Ovary (tissue), 9 donors: ENCODE data around the gene PCGF1. TPM values are rescaled to one million over a fixed set of nuclear protein-coding genes. Genes with fewer than 3 reads are reported as not detected.
"Not testable (repeated sequence)": the region's sequence is repeated elsewhere in the genome, so short reads cannot be mapped to it uniquely, and the experiment has no call there.

ENCODE experiments used
- DNase-seq, 5 donors: peaks; one replicate each; pipeline ENCODE4 v3.0.0-alpha.2; 2019 to 2020
- H3K27ac ChIP-seq, 2 donors: fragments of 200-600 bp; one replicate each; pipeline versions ENCODE4 v1.5.1 to v1.8.0; 2019 to 2022
- H3K27me3 ChIP-seq: fragments of 200-600 bp; one replicate; pipeline ENCODE4 v1.8.0; 2022
- H3K36me3 ChIP-seq: fragments of 200-600 bp; sonication (generic); one replicate; pipeline ENCODE4 v1.5.1; 2019
- H3K4me1 ChIP-seq: one replicate; pipeline ENCODE4 v1.8.1; 2013; ENCODE audit warnings: mild to moderate bottlenecking, moderate library complexity; ENCODE audit not compliant: insufficient read depth
- H3K4me3 ChIP-seq: fragments of 200-600 bp; sonication (generic); one replicate; pipeline ENCODE4 v1.5.1; 2017
- H3K9me3 ChIP-seq, 2 donors: fragments of 200-600 bp in 1 of 2; sonication (generic) in 1 of 2; one replicate each; pipeline versions ENCODE4 v1.5.1 to v1.8.1; 2013 to 2019; ENCODE audit warnings: mild to moderate bottlenecking in 1 of 2, moderate library complexity in 1 of 2
- EP300 ChIP-seq: sonication (generic); formaldehyde crosslinking; IDR thresholded peaks from one replicate; pipeline ENCODE4 v1.6.1; 2017; ENCODE audit warnings: antibody characterized with exemption
- POLR2A ChIP-seq: fragments of 450-650 bp; IDR thresholded peaks from one replicate; pipeline ENCODE4 v1.6.1; 2017; ENCODE audit warnings: antibody characterized with exemption, mild to moderate bottlenecking, moderate library complexity
- WGBS, 3 donors: extraction: QIAGEN DNeasy Blood & Tissue Kit in 1 of 3; methylation state at CpG; one replicate each; pipeline versions ENCODE4 v1.1.5 to v1.1.7; 2013 to 2017; 5-methylcytosine and 5-hydroxymethylcytosine counted together
- intact Hi-C, 4 donors: fragments of 100-400 bp; cut with DNase I; formaldehyde crosslinking; loops; one replicate each; pipeline versions ENCODE4 v1.11.0 to v1.15.1; 2022 to 2023
- polyA plus RNA-seq, 2 donors: library from polyadenylated mRNA; stranded (reverse); fragments of 200-250 nt in 1 of 2; fragments of 350-450 nt in 1 of 2; fragmentation: Illumina TruSeq in 1 of 2; extraction: RNeasy Lipid Tissue Mini Kit (QIAGEN cat#74804) in 1 of 2; gene quantifications; one replicate each; pipeline ENCODE4 v1.2.3, GENCODE V29; 2013 to 2014
- total RNA-seq, 7 donors: library from RNA; depleted of rRNA in 2 of 7; stranded (reverse); fragments of >200 nt in 2 of 7; fragmentation: NEBNext Ultra II Directional in 3 of 7; extraction: Animal tissue kit (Norgen Biotek cat#: 25700) in 3 of 7; gene quantifications; one replicate each; pipeline versions ENCODE4 v1.1.0 to v1.2.4, GENCODE V29; 2016 to 2023
- TF ChIP-seq, protein P1 (sequence below), 3 donors: fragments of 450-650 bp in 2 of 3; fragments of 200-600 bp in 1 of 3; IDR thresholded peaks; one replicate each; pipeline versions ENCODE4 v1.5.1 to v1.8.0; 2016 to 2022; ENCODE audit warnings: antibody characterized with exemption in 3 of 3, mild to moderate bottlenecking in 1 of 3
- donor health status: DM: no; HTN: no; CAD: no; lungs with moderate emphysema.
- donor health status: DM: no; HTN: no; CAD: no.
- donor health status: Bipolar disorder and iron deficiency.
- donor health status: DM: yes; HTN: yes; CAD: no.
- donor health status: DM: no; HTN: no; CAD: no.
- donor health status: DM: yes; HTN: yes; CAD: no.

The PCGF1 gene
- total and polyA plus RNA-seq, 9 donors: 9.3 to 24.3 (median 13.8) TPM

DNA sequence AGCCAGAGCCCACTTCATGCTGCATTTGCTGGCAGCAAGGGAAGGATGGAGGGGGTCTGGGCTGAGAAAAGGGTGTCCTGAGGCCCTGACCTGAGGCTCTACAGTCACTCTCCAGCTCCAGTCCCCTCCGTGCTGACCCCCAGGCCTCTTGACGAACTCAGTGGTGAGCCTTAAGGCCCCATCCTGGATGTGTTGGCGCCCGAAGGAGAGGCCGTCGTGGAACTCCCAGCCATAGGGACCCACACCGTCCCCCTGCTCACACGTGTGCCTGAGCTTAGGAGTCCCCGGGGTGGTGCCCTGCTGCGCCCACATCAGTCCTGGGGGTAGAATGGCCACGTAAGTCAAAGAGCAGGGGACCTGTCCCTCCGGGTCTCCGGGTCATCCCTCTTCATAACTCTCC, 43.1 kb downstream of the PCGF1 start:
- Histone ChIP-seq H3K27me3 (no peaks in the 10 kb centered on the region), H3K4me1 (peaks cover 6% of the 10 kb centered on the region), H3K27ac (peak overlapping the region in 1 of 2 donors; percentile 53), H3K4me3 (peak overlapping the region; percentile 97), H3K36me3 (no peaks in the 10 kb centered on the region), H3K9me3 (no peaks in the 10 kb centered on the region)
- WGBS, 3 donors: 0 to 3% (median 2%) methylated on average over 11 to 13 of the region's 13 CpGs
- TF ChIP-seq, protein P1, sequence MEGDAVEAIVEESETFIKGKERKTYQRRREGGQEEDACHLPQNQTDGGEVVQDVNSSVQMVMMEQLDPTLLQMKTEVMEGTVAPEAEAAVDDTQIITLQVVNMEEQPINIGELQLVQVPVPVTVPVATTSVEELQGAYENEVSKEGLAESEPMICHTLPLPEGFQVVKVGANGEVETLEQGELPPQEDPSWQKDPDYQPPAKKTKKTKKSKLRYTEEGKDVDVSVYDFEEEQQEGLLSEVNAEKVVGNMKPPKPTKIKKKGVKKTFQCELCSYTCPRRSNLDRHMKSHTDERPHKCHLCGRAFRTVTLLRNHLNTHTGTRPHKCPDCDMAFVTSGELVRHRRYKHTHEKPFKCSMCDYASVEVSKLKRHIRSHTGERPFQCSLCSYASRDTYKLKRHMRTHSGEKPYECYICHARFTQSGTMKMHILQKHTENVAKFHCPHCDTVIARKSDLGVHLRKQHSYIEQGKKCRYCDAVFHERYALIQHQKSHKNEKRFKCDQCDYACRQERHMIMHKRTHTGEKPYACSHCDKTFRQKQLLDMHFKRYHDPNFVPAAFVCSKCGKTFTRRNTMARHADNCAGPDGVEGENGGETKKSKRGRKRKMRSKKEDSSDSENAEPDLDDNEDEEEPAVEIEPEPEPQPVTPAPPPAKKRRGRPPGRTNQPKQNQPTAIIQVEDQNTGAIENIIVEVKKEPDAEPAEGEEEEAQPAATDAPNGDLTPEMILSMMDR (IDR thresholded peaks at IDR 0.05): no peak
- TF ChIP-seq EP300: no peak
- no peak for TF ChIP-seq POLR2A
- DNase-seq: no peak
- intact Hi-C loops: no loop called here

DNA sequence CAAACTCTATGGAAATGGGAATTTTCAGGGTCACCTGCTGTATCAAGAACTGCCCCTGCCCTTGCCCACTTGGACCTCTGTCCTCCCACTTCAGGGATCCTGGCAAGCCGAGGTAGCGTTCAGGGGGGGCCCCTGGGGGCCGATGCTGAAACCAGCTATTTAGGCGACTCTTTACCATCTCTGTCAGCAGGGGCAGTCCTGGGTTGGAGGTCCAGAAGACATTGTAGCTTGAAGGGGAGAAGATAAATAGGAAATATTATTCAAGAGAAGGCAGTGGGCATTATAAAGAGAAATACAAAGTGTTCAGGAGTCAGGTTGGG, 44.7 kb downstream of the PCGF1 start:
- no peak for DNase-seq
- TF ChIP-seq EP300: no peak
- TF ChIP-seq, protein P1 (IDR thresholded peaks at IDR 0.05): no peak
- no peak for TF ChIP-seq POLR2A
- intact Hi-C loops: no loop called here
- Histone ChIP-seq H3K4me1 (peaks cover 9% of the 10 kb centered on the region), H3K27ac (no peak overlapping the region), H3K36me3 (no peaks in the 10 kb centered on the region), H3K9me3 (no peaks in the 10 kb centered on the region), H3K27me3 (no peaks in the 10 kb centered on the region), H3K4me3 (no peak overlapping the region)
- 78 to 83% (median 79%) methylated on average over 4 of the region's 4 CpGs for WGBS, 3 donors

DNA sequence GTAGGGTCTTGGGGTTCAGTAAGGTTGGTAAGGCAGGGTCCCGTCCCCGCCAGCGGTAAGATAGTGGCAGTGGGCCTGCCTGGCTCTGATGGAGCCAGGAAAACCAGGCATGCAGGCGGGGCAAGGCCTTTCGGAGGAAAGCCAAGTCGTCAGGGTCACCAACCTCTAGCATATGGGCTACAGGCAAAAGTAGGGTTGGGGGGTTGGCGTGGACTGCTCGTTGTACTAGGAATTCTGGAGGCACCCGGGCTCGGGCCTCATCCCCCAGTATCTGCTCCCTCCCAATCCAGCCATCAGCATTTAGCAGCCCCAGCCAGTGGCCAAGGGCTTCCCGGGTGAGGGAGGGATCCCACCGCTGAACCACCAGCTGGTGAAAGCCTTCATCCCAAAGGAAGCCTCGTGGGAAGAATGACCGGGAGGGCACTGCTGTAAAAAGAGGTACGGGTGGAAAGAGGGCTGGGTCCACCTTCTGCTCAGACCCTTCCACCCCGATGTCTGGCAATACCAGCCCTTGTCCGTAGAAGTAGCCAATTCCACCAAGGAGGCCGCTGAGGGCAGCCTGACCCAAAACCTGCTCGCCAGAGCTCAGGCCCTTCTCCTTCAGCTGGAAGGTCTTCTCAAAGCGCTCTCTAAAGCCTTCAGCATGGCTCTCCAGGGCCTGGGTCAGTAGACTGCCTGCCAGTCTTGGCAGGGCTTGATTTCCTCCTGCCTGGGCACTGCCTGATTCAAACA, 45.3 kb downstream of the PCGF1 start:
- Histone ChIP-seq H3K36me3 (no peaks in the 10 kb centered on the region), H3K27ac (no peak overlapping the region), H3K9me3 (no peaks in the 10 kb centered on the region), H3K27me3 (no peaks in the 10 kb centered on the region), H3K4me1 (peaks cover 9% of the 10 kb centered on the region), H3K4me3 (no peak overlapping the region)
- TF ChIP-seq, protein P1 (IDR thresholded peaks at IDR 0.05): no peak
- no peak for TF ChIP-seq EP300
- no peak for TF ChIP-seq POLR2A
- no peak for DNase-seq
- intact Hi-C loops: no loop called here
- 79 to 85% (median 82%) methylated on average over 20 of the region's 20 CpGs for WGBS, 3 donors

DNA sequence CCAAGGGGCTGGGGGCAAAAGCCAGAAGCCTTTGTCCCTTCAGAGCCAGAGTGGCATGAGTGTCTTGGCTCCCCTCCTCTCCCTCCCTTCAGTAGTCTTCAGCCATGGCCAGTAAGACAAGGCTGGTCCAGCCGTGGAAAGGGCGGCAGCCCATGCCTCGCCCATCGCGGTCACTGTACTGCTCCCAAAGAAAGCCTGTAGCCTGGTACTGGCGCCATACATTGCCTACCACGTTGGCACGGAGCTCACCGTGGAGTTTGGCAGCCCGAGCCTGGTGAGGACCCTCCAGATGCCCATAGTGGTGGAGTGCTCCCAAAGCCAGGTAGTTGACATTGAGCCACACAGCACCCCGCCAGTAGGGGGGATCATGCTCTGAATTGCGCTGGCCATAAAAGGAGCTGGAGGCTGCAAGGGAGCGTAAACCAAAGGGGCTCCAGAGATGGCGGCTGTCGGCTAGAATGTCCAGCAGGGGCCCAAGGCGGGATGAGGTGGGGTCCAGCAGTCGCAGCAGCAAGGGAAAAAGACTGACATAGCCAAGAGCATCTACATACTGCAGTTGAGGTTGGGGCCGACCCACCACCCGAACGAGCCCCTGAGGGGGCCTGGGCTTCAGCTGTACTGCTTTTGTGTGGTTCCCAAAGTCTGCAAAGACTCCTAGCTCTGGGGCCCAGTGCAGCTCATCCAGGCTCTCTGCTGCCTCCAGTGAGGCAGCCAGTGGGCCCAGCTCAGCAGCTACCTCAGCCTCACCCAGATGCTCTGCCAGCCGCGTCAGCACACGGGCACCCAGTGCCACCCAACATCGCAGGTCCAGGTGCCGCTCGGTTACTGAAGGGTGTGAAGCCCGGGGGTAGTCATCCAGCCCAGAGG, 46.1 kb downstream of the PCGF1 start:
- Histone ChIP-seq H3K27ac (no peak overlapping the region), H3K4me3 (no peak overlapping the region), H3K36me3 (no peaks in the 10 kb centered on the region), H3K9me3 (no peaks in the 10 kb centered on the region), H3K4me1 (peaks cover 11% of the 10 kb centered on the region), H3K27me3 (no peaks in the 10 kb centered on the region)
- 86 to 89% (median 86%) methylated on average over 25 to 27 of the region's 27 CpGs for WGBS, 3 donors
- intact Hi-C loops: no loop called here
- DNase-seq: peak in 1 of 5 donors; percentile 28
- no peak for TF ChIP-seq EP300

DNA sequence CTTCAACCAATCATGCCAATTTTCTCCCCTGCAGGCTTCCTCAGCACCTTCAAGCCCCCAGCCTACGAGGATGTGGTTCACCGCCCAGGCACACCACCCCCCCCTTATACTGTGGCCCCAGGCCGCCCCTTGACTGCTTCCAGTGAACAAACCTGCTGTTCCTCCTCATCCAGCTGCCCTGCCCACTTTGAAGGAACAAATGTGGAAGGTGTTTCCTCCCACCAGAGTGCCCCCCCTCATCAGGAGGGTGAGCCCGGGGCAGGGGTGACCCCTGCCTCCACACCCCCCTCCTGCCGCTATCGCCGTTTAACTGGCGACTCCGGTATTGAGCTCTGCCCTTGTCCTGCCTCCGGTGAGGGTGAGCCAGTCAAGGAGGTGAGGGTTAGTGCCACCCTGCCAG, 47.3 kb downstream of the PCGF1 start:
- 64 to 69% (median 65%) methylated on average over 10 of the region's 10 CpGs for WGBS, 3 donors
- H3K27ac ChIP-seq, DNase-seq, intact Hi-C loops, H3K36me3 ChIP-seq, H3K27me3 ChIP-seq, H3K9me3 ChIP-seq, H3K4me3 ChIP-seq: not testable (repeated sequence)
- peaks cover 15% of the 10 kb centered on the region for H3K4me1 ChIP-seq

DNA sequence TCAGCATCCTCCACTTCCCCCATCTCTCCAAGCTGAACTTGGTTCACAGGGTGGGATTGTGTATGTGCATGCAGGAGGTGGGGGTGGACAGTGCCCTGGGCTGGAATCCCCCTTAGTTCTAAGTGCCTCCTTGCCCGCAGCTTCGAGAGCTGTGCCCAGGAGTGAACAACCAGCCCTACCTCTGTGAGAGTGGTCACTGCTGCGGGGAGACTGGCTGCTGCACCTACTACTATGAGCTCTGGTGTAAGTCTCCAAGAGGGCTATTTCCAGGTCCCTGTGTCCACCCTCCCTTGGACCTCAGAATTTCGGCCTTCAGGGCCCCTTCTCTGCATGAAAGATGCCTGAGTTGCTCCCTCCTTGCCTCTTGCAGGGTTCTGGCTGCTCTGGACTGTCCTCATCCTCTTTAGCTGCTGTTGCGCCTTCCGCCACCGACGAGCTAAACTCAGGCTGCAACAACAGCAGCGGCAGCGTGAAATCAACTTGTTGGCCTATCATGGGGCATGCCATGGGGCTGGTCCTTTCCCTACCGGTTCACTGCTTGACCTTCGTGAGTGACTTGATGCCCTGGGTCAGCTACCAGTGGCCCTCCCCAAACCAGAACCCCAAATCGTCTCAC, 47.9 kb downstream of the PCGF1 start:
- H3K4me3 ChIP-seq, DNase-seq, H3K9me3 ChIP-seq, H3K27me3 ChIP-seq, H3K27ac ChIP-seq, H3K36me3 ChIP-seq, intact Hi-C loops: not testable (repeated sequence)
- 68 to 76% (median 69%) methylated on average over 13 of the region's 13 CpGs for WGBS, 3 donors
- H3K4me1 ChIP-seq: peaks cover 15% of the 10 kb centered on the region
